Raji (cell line): ENCODE measurements around the gene TMEM138.

ENCODE experiments used
- POLR2A ChIP-seq: IDR thresholded peaks from 2 replicates; pipeline ENCODE4 v1.6.1; 2011; ENCODE audit warnings: low read depth, low read length, control low read depth; ENCODE audit not compliant: insufficient read depth

TMEM138 gene

GRCh38 chr11:61369372-61370348 is 7.5 kb downstream of the TMEM138 start:
- no peak for TF ChIP-seq POLR2A

DNA sequence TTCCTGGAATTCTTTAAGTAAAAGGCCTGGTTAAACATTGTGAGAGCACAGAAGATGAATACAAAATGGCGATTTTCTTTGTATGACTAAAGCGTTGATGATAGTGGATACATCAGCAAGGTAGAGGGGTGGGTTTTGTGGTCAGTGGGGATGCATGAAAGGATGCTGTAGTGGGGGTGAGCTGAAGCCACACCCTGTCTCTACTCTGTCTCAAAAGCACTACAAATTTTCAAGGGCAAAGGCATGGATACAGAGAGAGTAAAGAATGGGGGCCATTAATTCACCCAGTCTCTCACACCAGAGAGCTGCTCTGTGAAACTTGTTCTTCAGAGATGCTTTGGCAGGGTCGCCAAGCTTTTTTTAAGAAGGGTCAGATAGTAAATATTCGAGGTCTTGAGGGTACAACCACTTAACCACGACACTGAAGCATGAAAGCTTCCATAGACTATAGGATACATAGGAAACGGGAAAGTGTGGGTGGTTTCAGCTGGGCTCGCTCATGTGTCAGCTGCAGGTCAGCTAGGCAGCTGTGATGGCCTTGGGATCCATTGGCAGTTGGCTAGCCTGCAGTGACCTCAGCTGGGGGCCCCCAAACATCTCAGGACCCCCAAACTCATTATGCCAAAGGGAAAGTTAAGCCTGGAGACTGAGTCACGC is 8.3 kb downstream of the TMEM138 start:
- no peak for TF ChIP-seq POLR2A

DNA sequence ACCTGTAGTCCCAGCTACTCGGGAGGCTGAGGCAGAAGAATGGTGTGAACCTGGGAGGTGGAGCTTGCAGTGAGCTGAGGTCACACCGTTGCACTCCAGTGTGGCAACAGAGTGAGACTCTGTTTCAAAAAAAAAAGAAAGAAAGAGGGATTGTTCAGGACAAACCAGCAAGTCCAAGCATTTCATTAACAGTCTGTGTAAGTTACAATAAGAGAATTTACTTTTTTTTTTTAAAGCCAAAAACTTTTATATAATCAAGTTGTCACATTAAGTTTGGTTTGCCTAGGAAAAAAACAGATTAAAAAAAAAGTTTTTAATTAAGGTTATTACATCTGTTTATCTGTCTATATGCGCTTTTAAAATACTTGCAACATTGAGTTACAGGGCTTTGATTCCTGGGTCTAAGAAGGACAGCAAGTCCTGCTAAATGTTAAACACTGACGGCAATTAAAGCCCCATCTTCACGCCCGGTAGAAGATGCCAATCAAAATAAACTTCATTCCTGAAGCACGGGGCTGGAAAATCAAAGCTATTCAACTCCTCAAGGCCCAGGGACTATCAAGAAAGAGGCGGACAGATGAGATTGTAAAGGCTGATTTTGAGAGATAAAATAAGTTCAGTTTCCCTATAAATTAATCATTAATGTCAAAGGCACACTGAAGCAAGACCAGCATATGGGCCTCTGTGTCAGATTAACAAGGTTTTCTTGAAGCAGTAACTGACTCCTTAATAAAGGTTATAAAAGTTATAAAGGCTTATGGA is 10.7 kb downstream of the TMEM138 start:
- TF ChIP-seq POLR2A: no peak

DNA sequence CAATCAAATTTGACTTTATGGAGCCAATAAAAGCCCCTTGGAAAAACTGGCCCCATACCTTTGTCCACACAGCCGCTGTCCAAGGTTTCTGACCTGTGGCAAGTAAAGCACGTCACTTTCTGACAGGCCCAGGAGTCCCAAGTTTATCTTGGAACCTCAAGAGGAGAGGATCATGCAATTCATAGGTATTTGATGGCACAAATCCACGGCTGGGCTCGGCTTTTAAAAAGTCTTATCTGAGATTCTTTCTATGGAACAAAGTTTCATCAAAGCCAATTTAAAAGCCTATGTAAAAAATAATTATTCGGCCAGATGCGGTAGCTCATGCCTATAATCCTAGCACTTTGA is 13.6 kb downstream of the TMEM138 start:
- no peak for TF ChIP-seq POLR2A

- TF ChIP-seq POLR2A: no peak
These were observed 15.4 kb downstream of the TMEM138 start for GRCh38 chr11:61377461-61378160.

DNA sequence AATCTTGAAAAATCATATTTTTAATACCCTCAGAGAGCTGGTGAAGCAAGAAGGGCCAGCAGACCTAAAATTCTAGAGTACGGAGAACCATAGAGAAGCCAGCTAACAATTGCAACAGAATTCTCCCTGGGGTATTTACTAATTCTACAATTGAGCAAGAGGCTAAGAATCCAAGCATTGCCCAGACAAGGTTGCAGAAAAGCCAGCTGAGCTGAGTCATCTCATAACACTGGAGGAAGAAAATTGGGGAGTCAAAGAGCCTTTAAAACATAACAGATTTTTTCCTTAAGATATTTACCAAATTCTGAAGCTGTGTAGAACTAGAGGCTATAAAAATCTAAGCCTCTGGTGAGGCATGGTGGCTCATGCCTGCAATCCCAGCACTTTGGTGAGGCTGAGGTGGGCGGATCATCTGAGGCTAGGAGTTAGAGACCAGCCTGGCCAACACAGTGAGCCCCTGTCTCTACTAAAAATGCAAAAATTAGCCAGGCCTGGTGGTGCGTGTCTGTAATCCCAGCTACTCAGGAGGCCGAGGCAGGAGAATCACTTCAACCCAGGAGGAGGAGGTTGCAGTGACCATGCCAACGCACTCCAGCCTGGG is 16.6 kb downstream of the TMEM138 start:
- TF ChIP-seq POLR2A: no peak

- TF ChIP-seq POLR2A: no peak
These were observed 18.7 kb downstream of the TMEM138 start for GRCh38 chr11:61380884-61381283.

DNA sequence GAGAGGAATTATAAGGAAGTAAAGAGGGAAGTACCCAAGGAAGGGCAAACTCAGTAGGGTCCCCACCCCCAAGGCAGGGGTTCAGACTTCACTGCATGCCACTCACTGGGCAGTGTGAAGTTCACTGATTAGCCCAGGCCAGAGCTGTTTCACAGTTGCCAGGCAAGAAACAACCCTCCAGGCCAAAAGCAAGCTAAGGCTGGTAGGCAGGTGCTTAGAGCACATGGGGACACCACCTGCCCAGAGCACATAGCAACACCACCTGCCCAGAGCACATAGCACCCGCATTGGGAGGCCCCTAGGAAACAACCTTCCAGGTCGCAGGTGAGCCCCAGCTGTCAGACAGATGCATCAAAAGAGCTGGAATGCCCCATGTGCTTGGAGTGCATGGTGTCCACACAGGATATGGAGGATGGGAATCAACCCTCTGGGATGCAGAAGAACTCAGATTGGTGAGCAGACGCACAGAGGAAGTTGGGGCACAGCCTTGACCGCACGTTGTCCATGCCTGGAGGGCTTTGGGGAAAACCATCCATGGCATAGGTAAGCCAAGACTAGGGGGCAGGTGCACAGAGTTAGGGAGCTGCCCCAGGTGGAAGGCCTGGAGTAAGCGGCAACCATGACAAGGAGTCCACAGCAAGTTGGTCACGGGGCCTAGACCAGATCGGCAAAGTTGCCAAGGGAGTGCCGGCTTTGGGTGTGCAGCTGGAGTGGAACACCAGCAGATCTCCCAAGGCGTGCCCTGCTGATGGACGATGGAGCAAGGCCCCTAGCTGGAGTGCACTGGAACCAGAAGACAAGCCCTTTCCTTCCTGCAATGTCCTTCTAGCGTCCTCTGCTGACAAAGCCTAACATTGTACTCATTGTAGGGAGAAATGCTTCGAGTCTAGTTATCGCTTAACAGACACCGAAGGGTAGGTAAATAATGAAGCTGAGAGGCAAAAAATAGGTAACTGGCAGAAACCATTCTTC is 22.4 kb downstream of the TMEM138 start:
- no peak for TF ChIP-seq POLR2A

DNA sequence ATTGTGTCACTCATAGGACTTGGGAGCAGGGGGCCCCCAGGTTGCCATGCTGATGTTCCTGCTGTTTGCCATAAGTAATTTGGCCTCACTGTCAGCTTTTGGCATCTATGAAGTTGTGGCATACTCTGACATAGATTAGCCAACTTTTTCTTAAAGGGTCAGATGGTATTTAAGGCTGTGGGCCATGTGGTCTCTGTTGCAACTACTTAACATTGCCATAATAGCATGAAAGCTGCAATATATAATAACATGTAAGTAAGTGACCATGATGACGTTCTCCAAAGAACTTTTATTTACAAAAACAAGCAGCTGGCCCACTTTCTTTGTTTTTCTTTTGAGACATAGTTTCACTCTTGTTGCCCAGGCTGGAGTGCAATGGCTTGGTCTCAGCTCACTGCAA is 28.0 kb downstream of the TMEM138 start:
- TF ChIP-seq POLR2A: no peak

- TF ChIP-seq POLR2A: no peak
These were observed 30.9 kb downstream of the TMEM138 start for GRCh38 chr11:61392981-61393595.

- no peak for TF ChIP-seq POLR2A
These were observed 39.0 kb downstream of the TMEM138 start for GRCh38 chr11:61401173-61401572.

DNA sequence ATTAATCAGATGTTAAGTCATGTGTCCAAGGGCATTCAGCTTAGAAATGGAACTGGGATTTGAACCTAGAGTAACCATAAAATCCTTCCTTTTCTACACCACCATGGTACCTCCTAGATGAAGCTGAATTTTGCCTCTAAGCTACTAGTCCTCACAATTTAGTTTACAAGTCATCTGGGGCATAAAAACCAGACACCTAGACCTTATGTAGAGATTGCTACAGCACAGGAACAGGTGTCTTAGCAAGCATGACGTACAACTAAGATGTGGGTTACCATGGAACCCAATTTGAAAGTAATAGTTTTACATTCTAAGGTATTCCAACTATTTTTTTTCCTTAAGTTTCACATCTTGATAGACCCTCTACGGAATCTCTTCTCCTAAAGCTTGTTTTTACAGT is 39.4 kb downstream of the TMEM138 start:
- TF ChIP-seq POLR2A: no peak

DNA sequence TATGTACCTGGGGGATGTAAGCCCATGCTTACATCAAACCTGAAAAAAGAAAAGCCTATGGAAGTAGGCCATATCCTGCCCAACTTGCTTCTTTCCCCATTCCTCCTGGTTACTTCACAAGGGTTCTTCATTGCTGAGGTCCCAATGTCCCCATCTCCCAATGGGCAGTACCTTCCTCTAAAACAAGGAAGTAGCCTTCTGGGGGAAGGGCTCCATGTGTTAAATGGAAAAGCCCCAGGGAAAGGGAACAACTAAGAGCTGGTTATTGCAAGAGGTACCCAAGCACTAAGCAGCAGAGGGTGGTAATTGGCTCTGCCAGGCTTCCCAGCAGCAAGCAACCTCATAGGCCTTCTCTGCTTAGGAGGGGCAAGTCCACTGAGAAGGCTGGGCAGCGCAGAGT is 41.5 kb downstream of the TMEM138 start:
- no peak for TF ChIP-seq POLR2A
